Caco-2 (cell line): Measurements from ENCODE around the gene DRC7. TPM values are rescaled to one million over a fixed set of nuclear protein-coding genes. Genes with fewer than 3 reads are reported as not detected.

Experiments
- BruUV-seq: library from RNA; stranded (reverse); fragments of 400-500 nt; replicated peaks from 2 replicates; lab custom pipeline; 2021; lab: Mats Ljungman, UMichigan
- CTCF ChIA-PET: fragments of 300-600 bp; sonication (Branson Sonifier 250); formaldehyde crosslinking; loops from one replicate; lab custom pipeline; 2022; ENCODE audit warnings: antibody characterized with exemption; lab: Charles Lee
- POLR2A ChIA-PET: fragments of 300-600 bp; sonication (Branson Sonifier 250); formaldehyde crosslinking; loops from one replicate; lab custom pipeline; 2022; ENCODE audit warnings: antibody characterized with exemption; lab: Charles Lee
- DNase-seq, 2 experiments: peaks; one replicate each; pipeline versions ENCODE4 v3.0.0 to v3.0.0-alpha.2; 2020 to 2022
- H3K27me3 ChIP-seq: replicated peaks from 2 replicates; pipeline ENCODE4 v1.6.0; 2011; ENCODE audit warnings: low read length; ENCODE audit not compliant: control insufficient read depth, insufficient read depth
- H3K36me3 ChIP-seq: 2 replicates; pipeline ENCODE4 v1.5.1; 2011; ENCODE audit warnings: low read length; ENCODE audit not compliant: control insufficient read depth, insufficient read depth
- H3K4me1 ChIP-seq: fragments of 250-450 bp; sonication (Bioruptor Pico); 2 replicates; pipeline ENCODE4 v1.5.1; 2020; ENCODE audit warnings: mild to moderate bottlenecking
- H3K4me3 ChIP-seq: 2 replicates; pipeline ENCODE4 v1.5.1; 2011; ENCODE audit warnings: low read depth, mild to moderate bottlenecking, control low read depth, low read length
- H3K9me3 ChIP-seq: fragments of 250-450 bp; sonication (Bioruptor Pico); 2 replicates; pipeline ENCODE4 v1.5.1; 2020; ENCODE audit warnings: mild to moderate bottlenecking, moderate library complexity
- H3K27ac Mint-ChIP-seq: one replicate; pipeline ENCODE4 v1.8.0; 2022; ENCODE audit warnings: mixed read lengths; ENCODE audit not compliant: unreplicated experiment
- H3K27me3 Mint-ChIP-seq: one replicate; pipeline ENCODE4 v1.8.0; 2022; ENCODE audit warnings: mixed read lengths; ENCODE audit not compliant: insufficient read depth, unreplicated experiment
- H3K36me3 Mint-ChIP-seq: one replicate; pipeline ENCODE4 v1.8.0; 2022; ENCODE audit warnings: mild to moderate bottlenecking, mixed read lengths; ENCODE audit not compliant: insufficient read depth, unreplicated experiment
- H3K4me1 Mint-ChIP-seq: one replicate; pipeline ENCODE4 v1.8.0; 2022; ENCODE audit warnings: low read depth, mixed read lengths; ENCODE audit not compliant: unreplicated experiment
- H3K4me3 Mint-ChIP-seq: one replicate; pipeline ENCODE4 v1.8.0; 2022; ENCODE audit warnings: mild to moderate bottlenecking, moderate library complexity, mixed read lengths; ENCODE audit not compliant: unreplicated experiment
- H3K9me3 Mint-ChIP-seq: one replicate; pipeline ENCODE4 v1.8.0; 2022; ENCODE audit warnings: mixed read lengths; ENCODE audit not compliant: unreplicated experiment
- intact Hi-C: fragments of 100-400 bp; cut with micrococcal nuclease; formaldehyde crosslinking; loops from one replicate; pipeline ENCODE4 v1.10.0; 2022; ENCODE audit not compliant: unreplicated experiment
- total RNA-seq: library from RNA; stranded (reverse); gene quantifications from 2 replicates; pipeline ENCODE4 v1.2.3, GENCODE V29; 2022
- TF ChIP-seq, protein P1 (sequence below), 2 experiments: fragments of 200-600 bp in 1 of 2; IDR thresholded peaks; 1 replicate in 1 of 2; 2 replicates in 1 of 2; pipeline versions ENCODE4 v1.5.1 to v1.8.0; 2011 to 2022; ENCODE audit warnings: antibody characterized with exemption in 1 of 2, control low read depth in 1 of 2, inconsistent platforms in 1 of 2, low read depth in 1 of 2, low read length in 1 of 2, mild to moderate bottlenecking in 1 of 2, moderate library complexity in 1 of 2; ENCODE audit not compliant: insufficient read depth in 1 of 2, severe bottlenecking in 1 of 2, unreplicated experiment in 1 of 2

The DRC7 gene
- total RNA-seq, 1 experiment from 2014 or later, result 1.1 TPM

GRCh38 chr16:57708168-57708567, 13.6 kb downstream of the DRC7 start:
- CTCF ChIA-PET, result no interaction called here
- DNase-seq, result no peak
- TF ChIP-seq, protein P1, sequence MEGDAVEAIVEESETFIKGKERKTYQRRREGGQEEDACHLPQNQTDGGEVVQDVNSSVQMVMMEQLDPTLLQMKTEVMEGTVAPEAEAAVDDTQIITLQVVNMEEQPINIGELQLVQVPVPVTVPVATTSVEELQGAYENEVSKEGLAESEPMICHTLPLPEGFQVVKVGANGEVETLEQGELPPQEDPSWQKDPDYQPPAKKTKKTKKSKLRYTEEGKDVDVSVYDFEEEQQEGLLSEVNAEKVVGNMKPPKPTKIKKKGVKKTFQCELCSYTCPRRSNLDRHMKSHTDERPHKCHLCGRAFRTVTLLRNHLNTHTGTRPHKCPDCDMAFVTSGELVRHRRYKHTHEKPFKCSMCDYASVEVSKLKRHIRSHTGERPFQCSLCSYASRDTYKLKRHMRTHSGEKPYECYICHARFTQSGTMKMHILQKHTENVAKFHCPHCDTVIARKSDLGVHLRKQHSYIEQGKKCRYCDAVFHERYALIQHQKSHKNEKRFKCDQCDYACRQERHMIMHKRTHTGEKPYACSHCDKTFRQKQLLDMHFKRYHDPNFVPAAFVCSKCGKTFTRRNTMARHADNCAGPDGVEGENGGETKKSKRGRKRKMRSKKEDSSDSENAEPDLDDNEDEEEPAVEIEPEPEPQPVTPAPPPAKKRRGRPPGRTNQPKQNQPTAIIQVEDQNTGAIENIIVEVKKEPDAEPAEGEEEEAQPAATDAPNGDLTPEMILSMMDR (IDR thresholded peaks at IDR 0.05; ENCODE audit: insufficient read depth in 1 of 2, low read depth in 1 of 2, low read length in 1 of 2, severe bottlenecking in 1 of 2, unreplicated experiment in 1 of 2), result no peak
- Mint-ChIP-seq H3K4me3 (no peak overlapping the region), H3K4me1 (peaks cover 19% of the 10 kb centered on the region), H3K27ac (no peak overlapping the region), H3K36me3 (no peaks in the 10 kb centered on the region), H3K9me3 (peaks cover 15% of the 10 kb centered on the region), H3K27me3 (no peaks in the 10 kb centered on the region)
- H3K4me3 ChIP-seq, result no peak overlapping the region
- H3K27me3 ChIP-seq, result no peaks in the 10 kb centered on the region
- H3K36me3 ChIP-seq, result no peaks in the 10 kb centered on the region
- no peaks in the 10 kb centered on the region for H3K9me3 ChIP-seq
- BruUV-seq, result no TSS peak
- POLR2A ChIA-PET, result no interaction called here
- H3K4me1 ChIP-seq, result peaks cover 31% of the 10 kb centered on the region
- intact Hi-C loops, result no loop called here

GRCh38 chr16:57709663-57710062, 15.1 kb downstream of the DRC7 start:
- intact Hi-C loops, result no loop called here
- no peaks in the 10 kb centered on the region for H3K27me3 Mint-ChIP-seq

GRCh38 chr16:57711346-57711745, 16.7 kb downstream of the DRC7 start:
- peak in 1 of 2 experiments; percentile 10 for DNase-seq
- no peak overlapping the region for H3K27ac Mint-ChIP-seq
- no TSS peak for BruUV-seq
- H3K27me3 ChIP-seq, result no peaks in the 10 kb centered on the region
- ChIA-PET POLR2A (no interaction called here), CTCF (interaction anchor here (0.6 kb wide), 1 partner anchor 24 kb away, joined by 3 read pairs; no protein-coding TSS in a partner anchor)
- no peaks in the 10 kb centered on the region for H3K36me3 ChIP-seq
- no peaks in the 10 kb centered on the region for H3K36me3 Mint-ChIP-seq
- H3K27me3 Mint-ChIP-seq, result no peaks in the 10 kb centered on the region
- no peak overlapping the region for H3K4me3 Mint-ChIP-seq
- TF ChIP-seq, protein P1 (IDR thresholded peaks at IDR 0.05; ENCODE audit: insufficient read depth in 1 of 2, low read depth in 1 of 2, low read length in 1 of 2, severe bottlenecking in 1 of 2, unreplicated experiment in 1 of 2), result no peak
- peaks cover 7% of the 10 kb centered on the region for H3K4me1 Mint-ChIP-seq
- H3K4me3 ChIP-seq, result no peak overlapping the region
- intact Hi-C loops, result no loop called here
- no peaks in the 10 kb centered on the region for H3K9me3 ChIP-seq
- H3K9me3 Mint-ChIP-seq, result peaks cover 10% of the 10 kb centered on the region
- 0 out of 2 replicates have a peak, but pooled peaks cover 11% of the 10 kb centered on the region for H3K4me1 ChIP-seq

More at GRCh38 chr16:57709663-57710062, 15.1 kb downstream of the DRC7 start:
- Histone ChIP-seq H3K36me3 (no peaks in the 10 kb centered on the region), H3K4me3 (no peak overlapping the region), H3K4me1 (peaks cover 16% of the 10 kb centered on the region), H3K9me3 (no peaks in the 10 kb centered on the region), H3K27me3 (no peaks in the 10 kb centered on the region)
- ChIA-PET POLR2A (interaction anchor here (0.7 kb wide), 1 partner anchor 27 kb away, joined by 4 read pairs; no protein-coding TSS in a partner anchor), CTCF (interaction anchor here (0.8 kb wide), 1 partner anchor 118 kb away, joined by 3 read pairs; no protein-coding TSS in a partner anchor)
- H3K27ac Mint-ChIP-seq, result no peak overlapping the region
- BruUV-seq, result no TSS peak
- peaks cover 11% of the 10 kb centered on the region for H3K4me1 Mint-ChIP-seq
- H3K4me3 Mint-ChIP-seq, result no peak overlapping the region
- no peaks in the 10 kb centered on the region for H3K36me3 Mint-ChIP-seq
- peaks cover 15% of the 10 kb centered on the region for H3K9me3 Mint-ChIP-seq
- DNase-seq, result peak in 1 of 2 experiments; percentile 28
- TF ChIP-seq, protein P1 (IDR thresholded peaks at IDR 0.05; ENCODE audit: insufficient read depth in 1 of 2, low read depth in 1 of 2, low read length in 1 of 2, severe bottlenecking in 1 of 2, unreplicated experiment in 1 of 2), result no peak
